GM18873 (cell line): ENCODE measurements around the gene NR3C2.

Experiments
- ATAC-seq: cut with Tn5 transposase; IDR thresholded peaks from one replicate; pipeline ENCODE4 v1.9.1; 2021; ENCODE audit warnings: mild to moderate bottlenecking, moderate library complexity, moderate number of reproducible peaks; ENCODE audit not compliant: unreplicated experiment, low FRiP score

The NR3C2 gene

DNA sequence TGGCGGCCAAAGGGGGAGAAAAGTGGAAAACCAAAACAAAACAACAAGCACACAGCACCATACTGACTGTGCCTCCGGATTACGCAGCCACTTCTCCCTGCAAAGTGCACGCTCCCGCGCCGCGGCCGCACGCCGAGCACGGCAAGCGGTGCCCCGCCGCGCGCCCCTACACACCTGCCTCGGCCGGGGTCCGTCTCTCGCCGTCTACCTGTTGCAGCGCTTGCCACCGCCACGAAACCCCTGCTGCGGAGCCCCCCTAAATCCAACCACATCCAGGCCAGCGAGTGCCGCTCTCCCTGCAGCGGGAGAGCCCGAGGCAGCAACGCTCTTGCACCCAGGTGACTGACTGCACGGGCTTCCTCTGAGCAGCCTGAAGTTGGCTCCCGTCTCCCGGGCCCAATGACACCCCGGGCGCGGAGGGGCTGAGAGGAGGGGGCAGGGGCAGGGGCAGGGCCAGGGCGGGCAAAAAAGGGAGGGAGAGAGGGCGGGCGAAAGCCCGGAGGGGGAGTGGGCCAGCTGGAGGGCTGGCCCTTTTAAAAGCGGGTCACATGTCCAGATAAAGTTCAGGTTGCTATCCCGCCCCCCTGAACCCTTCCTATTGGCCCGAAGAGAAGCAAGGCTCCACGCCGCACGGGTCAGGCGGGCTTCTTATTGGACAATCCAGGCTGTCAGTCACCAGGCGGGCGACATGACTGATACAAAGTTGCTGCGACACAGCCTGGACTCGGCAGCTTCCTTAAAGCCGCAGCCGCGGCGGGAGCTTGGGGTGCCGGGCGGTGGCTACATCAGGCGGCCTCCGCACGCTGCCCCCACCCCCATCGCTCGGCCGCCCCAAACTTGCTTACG is at the start of gene NR3C2:
NR3C2 (minus strand) TSS at position 429 of the 846 bp plus-strand sequence.
- ATAC-seq: peak; percentile 99

DNA sequence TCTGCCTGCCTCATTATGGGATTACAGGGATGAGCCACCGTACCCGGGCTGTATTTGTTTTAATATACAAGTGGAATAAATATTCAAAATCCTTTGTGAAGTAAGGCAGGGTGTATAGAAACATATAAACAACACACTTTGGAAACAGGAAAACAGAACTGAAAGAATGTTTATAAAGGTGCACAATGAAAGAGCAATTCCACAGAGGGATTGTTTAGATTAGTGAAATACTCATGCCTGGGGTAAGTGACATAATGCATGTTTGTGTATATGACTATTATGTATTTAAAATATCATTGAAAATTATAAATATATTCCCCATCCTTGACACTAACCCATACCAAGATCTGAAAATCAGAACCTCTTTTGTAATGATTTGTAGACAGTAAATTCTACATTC is 45.0 kb upstream of the NR3C2 start:
- no peak for ATAC-seq

DNA sequence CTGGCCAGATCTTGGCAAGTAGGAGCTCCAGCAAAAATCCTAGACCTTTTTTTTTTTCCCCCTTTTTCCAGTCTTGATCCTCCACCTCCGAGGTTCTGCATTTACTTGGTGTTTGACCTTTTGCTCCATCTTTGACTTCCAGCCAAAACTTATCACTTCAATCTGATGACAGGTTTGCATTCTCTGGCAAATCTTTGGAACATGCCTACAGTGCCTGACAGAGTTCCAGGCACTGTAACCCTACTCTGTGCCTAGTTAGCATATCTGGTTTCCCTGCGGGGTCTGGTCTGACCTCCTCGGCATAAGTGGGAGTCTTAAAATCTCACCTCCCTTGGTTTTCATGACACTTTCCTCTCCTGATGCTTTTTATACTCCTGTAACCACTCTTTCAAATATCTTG is 39.4 kb upstream of the NR3C2 start:
- no peak for ATAC-seq

DNA sequence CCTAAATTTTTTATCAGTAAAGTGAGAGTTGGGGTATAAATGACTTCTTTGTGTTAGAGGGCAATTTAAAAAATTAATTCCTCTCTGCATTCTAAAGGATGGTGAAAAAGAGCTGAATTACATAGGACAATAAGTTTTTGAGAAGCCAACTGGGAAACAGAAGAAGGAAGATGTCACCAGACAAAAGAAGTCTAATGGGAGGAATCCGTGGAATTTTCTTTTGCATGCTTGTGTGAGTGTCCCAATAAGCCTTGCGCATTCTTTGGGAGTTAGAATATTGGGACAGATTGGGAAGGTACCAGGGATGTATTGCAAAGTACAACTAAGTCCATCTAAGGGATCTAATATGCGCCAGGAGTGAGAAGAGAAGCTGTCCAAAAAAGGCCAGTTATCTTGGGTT is 35.1 kb upstream of the NR3C2 start:
- no peak for ATAC-seq

DNA sequence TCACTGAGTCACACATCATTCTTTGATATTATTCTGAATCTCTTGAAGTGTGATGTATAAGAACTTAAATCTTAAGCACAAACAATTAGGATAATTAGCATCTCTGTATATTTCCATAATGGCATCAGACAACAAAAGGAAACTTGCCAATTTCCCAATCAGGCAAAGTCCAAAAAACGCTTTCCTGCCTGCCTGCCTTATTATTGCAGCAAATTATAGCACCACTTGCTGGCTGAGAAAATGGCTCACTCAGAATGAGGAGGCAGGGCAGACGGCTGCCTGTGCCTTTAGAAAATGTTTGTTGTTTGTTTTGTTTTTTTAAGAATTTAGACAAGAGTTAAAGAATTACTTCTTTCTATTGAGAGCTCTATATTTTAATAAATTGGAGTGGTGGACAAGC is 27.7 kb upstream of the NR3C2 start:
- no peak for ATAC-seq

DNA sequence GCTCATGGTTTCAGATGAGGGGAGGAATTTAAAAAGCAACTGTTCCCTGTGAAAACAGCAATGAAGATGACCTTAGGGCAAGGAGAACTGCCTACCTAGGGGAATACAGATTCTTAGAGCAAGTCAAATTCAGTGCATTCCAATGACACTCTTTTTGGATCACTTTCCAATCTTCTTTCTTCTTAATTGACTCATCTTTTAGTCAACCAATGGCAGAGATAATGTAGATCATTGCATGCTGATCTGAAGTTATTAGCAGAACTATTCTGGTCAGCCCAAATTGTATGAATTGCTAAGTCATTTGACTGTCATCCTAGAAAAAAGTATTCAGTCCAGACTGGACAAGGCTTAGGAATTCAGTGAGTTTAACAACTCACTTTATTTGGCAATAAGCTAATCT is 12.6 kb upstream of the NR3C2 start:
- no peak for ATAC-seq

DNA sequence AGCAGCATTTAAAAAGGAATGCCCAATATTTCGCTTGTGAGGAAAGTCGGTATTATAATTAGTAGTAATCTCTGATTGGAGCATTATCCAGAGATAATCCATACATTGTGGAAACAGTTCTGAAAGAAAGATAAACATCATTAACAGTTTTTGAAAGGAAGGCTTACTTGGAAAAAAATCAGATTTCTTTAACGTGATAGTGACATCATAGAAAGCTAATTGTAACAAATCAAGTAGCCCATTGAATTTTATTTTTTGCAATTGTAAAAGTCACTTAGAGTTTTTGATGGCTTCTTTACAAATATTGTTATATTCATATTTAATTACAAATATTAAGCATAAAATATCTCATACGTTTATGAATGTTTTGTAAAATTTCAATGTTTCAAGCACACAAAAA is 11.6 kb upstream of the NR3C2 start:
- no peak for ATAC-seq

DNA sequence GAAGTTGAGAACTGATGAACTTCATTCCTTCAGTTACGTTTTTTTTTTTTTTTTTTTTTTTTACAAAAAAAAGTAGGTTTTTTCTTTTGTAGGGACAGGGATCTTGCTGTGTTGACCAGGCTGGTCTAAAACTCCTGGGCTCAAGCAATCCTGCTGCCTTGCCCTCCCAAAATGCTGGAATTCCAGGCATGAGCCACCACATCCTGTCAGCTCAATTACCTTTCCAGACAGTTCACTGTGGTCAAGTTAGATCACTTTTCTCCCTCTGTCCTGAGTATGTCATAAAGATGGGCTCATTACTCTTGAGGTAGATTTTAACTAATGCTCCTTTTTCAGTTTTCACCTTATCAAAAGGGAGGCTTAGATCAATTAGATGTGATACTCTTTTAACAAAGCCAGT is 10.8 kb upstream of the NR3C2 start:
- no peak for ATAC-seq

DNA sequence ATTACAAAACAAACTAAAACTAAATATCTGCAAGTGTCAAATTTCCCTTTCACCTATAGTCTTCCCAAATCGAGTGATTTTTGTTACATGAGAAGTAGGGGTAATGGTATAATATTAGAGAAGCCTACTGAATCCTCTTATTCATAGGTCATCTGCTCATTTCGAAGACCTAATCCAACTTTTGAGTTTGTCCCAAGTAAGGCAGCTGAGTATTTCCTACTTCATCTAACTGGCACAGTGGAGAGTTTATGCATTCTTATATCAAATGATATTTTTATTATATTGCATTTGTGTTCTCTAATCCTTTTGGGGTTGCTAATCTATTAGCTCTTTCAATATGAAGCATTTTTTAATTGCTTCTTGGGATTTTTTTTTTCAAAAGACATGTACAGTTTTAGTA is 7.7 kb upstream of the NR3C2 start:
- no peak for ATAC-seq

DNA sequence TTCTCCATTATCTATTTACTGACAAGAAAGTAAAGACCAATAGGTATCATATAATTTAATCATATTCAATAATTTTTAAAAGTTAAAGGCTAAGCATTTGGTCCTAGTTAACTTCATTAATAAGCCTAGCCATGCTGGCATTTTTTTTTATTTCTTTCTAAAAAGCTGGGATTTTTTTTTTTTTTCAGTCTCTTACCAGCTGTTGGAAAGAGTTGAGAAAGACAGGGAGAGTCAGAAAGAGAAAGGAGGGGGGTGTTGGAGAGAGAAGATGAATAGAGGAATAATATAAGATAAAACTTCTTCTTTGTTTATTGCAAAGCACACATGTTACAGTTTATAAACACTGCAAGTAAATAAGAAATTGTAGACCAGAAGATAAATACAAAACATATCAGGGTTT is 5.9 kb upstream of the NR3C2 start:
- no peak for ATAC-seq

DNA sequence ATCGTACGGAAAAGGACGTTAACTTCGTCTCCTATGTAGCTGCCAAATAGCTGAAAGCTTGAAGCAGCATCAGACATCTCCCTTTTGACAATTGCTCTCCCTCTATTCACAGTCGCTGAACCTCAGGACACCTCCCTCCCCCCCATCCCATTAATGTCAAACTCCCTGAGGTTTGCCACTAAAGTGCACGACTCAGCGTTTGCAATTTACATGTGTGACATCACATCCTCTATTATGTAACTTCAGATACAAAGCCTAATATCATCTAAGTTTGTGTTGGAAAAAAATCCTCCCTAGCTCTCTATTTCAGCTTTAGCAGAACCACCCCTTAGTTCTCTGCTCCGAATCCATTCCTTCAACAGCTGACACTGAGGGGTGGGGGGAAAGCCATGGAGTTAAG is 5.5 kb upstream of the NR3C2 start:
- no peak for ATAC-seq

DNA sequence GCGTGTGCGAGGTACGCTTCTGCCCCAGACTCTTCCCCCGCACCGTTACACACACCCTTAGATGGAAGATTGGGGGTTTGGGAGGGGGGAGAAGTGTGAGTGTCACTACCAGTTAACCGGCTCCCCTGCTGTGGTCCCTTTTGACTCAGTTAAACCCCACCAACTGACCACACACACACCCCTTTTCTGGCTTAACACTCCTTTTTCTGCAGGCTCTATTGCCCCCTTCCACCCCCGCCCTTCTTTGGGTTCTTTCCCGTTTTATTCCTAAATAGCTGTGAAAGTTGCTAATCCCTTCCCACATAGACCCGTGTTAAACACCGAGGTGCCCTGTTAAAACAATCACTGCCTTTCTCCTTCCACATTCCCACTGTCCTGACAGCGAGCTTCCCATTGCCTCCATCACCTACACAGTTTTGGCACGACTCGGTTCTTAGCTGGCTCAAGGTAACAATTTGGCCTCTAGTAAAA is 3.7 kb upstream of the NR3C2 start:
- no peak for ATAC-seq

DNA sequence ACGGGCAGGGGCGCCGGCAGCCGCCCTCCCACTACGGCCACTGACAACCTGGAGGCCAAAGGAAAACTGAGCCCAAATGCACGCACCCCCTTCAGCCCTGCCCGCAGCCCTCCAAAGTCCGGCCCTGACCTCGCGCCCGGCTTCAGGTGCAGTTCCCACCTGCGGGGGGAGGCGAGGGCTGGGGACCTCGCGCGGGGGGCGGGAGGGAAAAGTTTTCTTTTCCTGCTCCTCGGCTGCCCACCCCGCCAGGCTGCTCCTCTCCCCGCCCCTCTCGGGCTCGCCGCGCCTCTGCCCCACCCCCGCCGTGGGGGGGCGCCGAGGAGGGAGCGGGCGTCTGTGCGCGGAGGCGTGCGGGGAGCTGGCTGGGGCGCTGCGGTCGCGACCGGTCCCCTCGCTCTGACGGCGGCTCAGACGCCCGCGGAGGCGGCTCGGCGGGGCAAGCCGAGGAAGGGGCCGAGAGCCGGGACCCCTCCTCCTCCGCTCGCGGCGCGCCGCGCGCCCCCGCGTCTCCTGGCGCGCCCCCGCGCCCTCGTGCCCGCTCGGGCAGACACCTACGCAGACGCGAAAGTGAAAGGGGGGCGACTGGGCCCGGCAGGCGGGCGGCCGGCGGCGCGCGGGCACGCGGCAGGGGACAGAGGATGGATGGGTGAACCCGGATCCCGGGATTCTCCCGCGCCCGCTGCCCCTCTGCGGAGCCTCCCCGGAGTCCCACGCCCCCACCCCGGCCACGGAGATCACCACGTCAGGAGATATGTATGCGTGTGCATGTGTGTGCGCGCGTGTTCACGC is 3.1 kb upstream of the NR3C2 start:
- ATAC-seq: no peak

DNA sequence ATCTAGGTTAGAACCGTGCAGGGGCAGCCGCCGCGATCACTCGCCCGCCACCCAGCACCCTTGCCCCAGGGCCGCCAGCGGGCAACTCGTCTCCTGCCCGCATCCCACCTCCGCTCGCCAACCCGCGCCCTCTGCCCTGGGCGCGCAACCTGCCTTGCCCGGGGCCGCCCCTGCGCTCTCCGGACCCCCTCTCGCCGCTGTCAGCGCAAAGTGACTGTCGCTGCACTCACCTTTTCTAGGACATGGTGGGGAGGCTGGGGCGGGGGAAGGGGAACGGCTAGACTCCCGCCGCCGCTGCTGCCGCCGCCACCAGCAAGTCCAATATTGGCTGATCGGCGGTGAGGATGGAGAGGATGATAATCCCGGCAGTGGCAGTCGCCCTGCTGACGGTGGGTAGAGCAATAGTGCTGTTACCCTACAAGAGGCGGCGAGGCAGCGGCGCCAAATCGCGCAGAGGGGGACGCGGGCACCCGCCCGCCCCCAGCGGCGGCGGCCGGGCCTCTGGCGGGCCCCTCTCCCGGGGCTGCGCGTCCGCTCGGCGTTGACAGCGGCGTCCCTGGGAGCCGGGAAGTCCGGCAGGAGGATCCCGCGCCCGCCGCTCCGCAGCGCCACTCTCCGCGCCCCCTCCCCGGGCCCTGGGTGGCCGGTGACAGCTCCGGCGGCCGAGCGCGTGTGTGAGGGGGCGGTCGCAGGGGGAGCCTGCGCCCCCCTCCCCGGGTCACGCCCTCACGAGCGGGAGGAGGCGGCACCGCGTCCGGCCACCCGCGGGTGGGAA is 2.3 kb upstream of the NR3C2 start:
- ATAC-seq: no peak

DNA sequence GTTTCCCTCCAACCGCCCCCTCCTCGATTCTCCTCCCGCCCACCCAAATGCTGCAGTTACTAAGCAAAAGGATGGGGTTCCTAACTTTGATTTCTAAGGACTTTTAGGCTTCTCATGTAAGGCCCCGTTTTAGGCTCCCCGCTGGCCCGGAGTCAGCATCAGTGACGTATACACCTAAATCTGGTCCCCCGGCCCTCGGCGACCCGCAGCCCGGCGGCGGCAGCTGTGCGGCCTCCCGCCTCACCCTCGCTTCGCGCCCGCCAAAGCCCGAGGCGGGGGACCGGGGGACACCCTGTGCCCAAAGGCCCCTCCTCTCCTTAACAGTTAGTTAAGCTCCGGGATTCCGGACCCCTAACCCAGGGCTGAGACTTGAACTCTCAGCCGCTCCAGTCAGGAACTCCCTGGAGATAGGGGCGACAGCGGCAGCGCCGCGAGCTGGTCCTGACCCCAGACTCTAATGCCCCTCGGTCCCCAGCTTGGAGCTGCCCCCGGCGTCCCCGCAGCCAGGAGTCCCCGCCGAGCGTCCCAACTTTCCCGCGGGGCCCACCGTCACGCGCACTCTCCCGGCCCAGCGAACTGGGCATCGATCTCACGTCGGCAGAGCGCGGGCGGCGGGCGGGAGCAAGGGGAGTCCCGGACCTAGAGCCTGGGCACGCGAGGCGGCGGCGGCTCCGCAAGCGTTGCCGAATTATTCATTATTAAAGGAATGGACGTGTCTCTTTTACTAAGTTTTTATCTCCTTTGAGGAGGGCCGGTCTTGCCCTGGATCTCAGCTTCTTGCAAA is 1.5 kb upstream of the NR3C2 start:
- ATAC-seq: no peak

DNA sequence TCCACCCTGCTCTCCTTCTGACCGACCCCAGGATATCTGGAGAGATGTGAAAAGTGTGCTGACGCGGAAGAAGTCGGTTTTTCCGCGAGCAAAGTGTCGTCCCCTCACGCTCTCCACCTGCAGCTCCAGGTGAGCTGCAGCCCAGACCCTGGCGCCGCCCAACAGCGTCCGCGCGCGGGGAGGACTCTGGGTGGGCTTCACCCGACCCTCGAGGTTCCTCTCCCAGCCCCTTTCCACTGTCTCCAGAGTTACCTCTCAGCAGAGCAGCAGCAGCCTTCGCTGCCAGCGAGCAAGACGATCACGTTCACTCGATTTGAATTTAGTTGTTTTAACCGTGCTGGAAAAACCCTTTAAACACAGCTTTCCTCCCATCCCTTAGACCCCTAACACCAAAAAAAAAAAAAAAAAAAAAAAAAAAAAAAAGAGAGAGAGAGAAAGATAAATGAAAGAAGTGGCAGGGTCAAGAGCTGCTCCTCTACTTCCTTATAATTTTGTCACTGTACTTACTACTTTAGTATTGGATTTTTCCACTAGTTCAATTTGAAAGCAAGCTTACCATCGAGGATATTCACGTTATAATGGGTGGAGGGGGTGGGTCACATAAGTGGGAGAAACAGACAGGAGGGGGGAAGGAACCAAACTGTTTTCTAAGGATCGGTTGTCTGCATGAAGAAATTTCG is 758 bp upstream of the NR3C2 start:
- ATAC-seq: no peak

DNA sequence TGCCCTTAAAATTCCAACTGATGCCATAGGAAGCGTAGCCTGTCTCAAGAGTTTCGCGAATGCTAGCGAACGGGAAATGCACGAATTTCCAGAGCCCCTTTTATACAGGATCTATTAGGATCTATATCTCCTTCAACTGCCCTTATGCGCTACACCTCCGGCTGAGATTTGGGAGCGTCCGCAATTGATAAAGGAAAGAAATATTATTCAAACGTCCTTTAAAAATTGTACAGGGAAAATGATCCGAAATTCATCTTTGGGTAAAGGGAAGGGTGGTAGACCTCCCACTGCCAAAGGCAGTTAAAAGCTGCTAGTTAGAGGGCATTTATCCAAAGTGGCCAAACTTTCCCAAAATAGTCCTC is 609 bp downstream of the NR3C2 start:
- ATAC-seq: no peak

DNA sequence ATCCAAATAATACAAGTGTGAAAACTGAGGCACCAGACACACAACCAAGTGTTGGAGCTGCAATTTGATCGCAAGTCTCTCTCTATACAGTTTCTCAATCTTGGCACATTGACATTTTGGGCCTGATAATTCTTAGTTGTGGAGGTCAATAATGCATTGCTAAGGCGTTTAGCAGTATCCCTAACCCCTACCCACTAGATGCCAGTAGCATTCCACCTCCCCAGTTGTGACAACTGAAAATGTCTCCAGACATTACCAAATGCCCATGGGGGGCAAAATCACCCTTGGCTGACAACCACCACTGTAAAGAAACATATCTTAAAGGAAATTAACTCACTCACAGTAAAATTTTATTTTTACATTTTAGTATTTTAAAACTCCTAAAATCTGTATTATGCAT is 4.2 kb downstream of the NR3C2 start:
- ATAC-seq: no peak

DNA sequence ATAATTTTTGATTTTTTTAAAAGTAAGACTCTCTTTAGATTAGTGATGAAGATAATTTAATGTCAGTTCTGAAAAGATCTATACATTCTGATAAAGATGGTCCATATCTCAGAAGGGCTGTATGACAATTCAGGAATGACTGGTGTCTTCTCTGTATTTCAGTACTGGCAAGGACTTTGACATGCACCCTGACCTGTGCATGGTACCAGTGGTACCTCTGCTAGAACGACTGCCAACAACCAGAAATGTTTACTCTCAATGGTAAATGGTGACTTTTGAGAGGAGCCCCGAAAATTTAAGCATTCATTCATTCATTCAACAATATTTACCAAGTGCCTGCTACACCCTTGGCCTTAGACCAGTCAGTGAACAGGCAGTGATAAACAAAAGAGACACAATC is 4.8 kb downstream of the NR3C2 start:
- ATAC-seq: no peak

DNA sequence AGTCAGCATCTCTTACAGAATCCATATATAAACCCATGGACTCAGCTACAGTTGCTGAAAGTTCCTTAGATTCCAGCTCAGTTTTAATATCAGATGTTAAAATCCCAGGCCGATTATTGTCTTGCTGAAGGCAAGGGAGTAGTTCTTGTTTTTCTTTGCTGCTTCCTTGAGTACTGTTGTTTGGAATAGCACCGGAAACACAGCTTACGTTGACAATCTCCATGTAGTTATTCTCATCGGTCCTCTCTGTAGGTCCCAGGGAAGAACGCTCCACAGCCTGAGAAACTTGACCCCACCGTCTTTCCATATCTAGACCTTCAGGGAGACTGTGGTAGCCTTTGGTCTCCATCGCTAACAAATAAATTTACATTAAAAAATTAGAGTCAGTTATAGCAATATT is 5.7 kb downstream of the NR3C2 start:
- ATAC-seq: no peak
